HG02678 (cell line): ENCODE results near the gene HSD17B12.
"Not testable (repeated sequence)": the region's sequence is repeated elsewhere in the genome, so short reads cannot be mapped to it uniquely, and the experiment has no call there.

Experiments
- ATAC-seq: cut with Tn5 transposase; IDR thresholded peaks from one replicate; pipeline ENCODE4 v1.9.1; 2021; ENCODE audit warnings: mild to moderate bottlenecking, moderate library complexity; ENCODE audit not compliant: unreplicated experiment

The HSD17B12 gene

DNA sequence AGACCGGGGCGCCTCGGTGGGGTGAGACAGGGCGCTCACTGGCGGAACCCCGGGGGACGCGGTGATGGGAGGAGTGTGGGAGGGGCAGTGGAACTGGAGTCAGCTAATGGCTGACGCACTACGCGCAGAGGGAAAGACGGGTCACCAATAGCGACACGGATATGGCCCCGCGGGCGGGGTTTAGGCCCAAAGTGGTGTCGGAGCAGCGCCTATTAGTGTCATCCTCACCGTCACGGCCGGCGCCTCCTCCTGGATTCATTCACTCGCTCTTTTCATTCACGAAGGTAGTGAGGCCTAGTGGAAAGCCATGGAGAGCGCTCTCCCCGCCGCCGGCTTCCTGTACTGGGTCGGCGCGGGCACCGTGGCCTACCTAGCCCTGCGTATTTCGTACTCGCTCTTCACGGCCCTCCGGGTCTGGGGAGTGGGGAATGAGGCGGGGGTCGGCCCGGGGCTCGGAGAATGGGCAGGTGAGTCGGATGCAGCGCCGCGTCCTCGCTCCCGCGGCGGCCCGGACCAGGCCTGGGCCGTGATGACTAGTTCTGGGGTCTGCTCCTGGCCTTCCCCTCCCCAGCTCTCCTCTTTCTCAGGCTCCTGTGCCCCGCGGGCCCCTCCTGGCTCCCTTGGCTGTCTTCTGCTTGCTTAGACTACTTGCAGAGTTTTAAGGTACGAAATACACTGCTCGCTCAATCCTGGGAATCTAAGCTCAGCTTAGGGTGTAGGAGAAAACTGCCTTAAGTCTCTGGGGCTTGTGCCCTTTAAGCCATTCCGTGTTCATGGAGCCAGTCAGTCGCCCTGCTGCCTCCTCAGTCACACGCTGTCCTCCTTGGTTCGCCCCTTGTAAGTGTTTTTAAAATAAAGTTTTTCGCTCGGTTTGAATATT lies at the start of gene HSD17B12:
Gene HSD17B12, plus strand, starts transcription at position 218 of the 880 bp plus-strand sequence. Its CDS starts 90 bp downstream, at position 308.
- peak; percentile 98 for ATAC-seq

- ATAC-seq: no peak
Measured at GRCh38 chr11:43631732-43632131, 48.8 kb upstream of the HSD17B12 start.

- ATAC-seq: no peak
Measured at GRCh38 chr11:43632181-43632580, 48.4 kb upstream of the HSD17B12 start.

DNA sequence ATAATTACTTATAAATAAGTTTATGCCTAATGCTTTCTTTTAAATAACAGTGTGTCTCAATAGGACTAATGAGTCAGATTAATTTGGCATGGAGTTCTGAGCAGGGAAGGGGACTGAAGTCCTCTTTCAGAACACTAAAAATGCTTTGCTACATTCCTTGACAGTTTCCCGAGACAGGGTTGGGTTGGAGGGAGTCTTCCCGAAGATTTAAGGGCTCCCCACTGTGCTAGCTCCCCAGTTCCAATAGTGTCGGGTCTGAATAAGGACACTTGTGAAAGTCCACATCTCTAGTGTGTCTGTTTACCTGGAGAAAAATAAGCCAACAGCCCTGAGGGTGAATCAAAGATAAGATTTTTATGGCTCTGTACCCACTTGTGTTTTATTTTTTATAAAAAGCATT lies 41.8 kb upstream of the HSD17B12 start:
- ATAC-seq: no peak

DNA sequence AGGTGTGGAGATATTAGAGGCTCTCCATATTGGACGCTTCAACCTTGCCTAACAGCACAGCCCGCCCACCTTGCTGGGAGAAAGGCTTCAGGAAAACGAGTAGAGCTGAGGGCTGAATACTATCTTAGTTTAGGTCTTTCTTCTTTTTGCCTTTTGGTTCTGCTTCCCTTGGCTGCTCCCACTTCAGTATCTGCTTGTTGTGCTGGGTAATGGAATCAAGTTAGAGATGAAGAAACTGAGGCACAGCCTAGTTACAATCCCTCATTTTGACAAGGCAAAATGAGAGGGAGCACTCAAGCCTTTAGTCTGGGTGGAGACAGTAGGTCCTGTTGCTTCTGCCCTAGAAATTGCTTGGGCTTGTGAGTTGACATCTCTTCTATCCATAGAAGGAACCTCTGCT lies 41.3 kb upstream of the HSD17B12 start:
- ATAC-seq: no peak

GRCh38 chr11:43639920-43640319 lies 40.6 kb upstream of the HSD17B12 start:
- no peak for ATAC-seq

DNA sequence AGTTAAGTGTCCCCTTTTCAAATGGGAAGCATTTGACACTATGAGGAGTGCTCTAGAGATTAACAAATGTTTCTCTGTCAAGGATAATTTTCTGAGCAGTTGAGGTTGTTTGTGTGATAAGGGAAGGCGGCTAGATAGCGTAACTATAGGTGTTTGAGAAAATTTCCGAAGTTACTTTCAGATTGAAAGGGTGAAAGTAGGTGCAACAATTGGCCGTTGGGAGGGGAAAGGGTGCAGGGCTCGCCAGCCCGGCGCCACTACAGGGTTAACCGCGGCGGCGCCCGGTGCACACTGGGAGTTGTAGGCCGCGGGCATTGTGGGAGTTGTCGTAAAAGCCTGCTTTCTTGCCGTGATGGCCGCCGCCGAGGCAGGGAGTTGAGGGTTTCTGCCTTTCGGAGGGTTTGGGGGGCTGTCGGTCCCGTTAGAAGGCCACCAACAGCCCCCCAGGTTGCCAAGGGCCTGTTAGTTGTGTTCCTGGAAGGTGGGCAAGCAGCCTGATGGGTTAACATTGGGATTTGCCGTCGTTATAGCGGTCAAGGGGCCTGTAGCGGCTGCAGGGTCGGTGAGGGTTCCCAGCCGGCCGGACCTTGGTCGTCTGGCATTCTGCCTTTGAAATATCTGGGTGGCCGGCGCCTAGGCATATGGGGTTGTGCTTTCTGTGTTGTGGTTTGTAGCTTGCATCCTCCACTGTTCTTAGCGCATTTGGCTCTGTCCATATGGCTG lies 36.5 kb upstream of the HSD17B12 start:
- peak; percentile 100 for ATAC-seq

- no peak for ATAC-seq
Measured at GRCh38 chr11:43644621-43645299, 35.8 kb upstream of the HSD17B12 start.

DNA sequence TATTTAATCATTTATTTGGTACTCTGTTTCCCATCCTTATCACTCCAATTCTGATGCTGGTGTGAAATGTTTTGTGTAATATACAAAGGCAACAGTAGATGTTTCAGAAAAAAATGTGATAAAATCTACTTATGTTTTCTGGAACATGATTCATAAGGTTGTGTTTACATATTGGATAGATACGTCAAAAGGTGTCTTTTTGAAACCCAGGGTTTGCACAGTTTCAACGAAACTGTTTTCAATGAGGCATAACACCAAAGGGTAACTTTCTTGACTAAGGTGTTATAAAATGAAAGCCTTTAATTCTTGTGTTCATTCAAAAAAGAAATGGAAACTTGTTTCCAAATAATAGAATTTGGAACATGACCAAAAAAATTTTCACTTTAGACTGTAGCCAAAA lies 33.8 kb upstream of the HSD17B12 start:
- ATAC-seq: no peak

GRCh38 chr11:43648888-43649287 lies 31.6 kb upstream of the HSD17B12 start:
- ATAC-seq: no peak

- ATAC-seq: no peak
Measured at GRCh38 chr11:43649501-43649900, 31.0 kb upstream of the HSD17B12 start.

GRCh38 chr11:43649921-43650320 lies 30.6 kb upstream of the HSD17B12 start:
- no peak for ATAC-seq

DNA sequence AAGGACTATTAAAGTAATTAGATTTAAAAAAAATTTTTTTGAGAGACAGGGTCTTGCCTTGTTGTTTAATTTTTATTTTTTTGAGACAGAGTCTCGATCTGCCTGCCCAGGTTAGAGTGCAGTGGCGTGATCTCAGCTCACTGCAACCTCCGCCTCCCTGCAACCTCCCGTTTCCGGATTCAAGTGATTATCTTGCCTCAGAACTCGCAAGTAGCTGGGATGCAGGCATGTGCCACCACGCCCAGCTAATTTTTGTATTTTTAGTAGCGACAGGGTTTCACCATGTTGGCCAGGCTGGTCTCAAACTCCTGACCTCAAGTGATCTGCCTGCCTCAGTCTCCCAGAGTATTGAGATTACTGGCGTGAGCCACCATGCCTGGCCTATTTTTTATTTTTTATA lies 17.5 kb upstream of the HSD17B12 start:
- not testable (repeated sequence) for ATAC-seq

DNA sequence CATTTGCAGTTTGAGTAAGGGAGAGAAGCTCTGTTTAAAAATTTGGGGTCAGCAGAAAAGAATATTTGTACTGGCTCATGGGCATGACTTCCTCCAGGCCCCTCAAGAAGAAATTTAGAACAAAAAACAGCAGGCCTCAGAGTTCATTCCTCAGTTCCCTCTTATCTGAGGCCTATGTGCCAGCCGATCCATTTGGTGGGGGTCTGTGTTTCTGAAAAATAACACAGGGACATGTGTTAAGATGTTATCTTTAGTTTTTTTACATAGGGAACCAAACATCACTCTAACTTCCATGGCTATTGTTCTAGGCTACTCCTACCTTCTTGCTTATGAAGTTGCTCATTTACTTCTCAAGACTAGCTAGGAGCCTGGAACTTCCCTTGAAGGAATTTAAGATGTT lies 16.2 kb upstream of the HSD17B12 start:
- ATAC-seq: no peak

DNA sequence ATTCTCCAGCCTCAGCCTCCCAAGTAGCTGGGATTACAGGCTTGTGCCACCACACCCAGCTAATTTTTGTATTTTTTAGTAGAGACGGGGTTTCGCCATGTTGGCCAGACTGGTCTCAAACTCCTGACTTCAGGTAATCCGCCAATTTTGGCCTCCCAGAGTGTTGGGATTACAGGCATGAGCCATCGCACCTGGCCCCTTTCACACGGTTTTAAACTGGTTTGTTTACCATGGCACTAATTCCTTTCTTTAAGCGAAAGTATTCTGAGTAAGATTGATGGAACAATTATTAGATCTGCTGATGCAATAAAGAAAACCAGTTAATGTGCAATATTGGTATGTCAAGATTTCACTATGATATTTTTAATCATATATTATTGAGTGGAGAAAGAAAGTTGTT lies 9.3 kb upstream of the HSD17B12 start:
- not testable (repeated sequence) for ATAC-seq

DNA sequence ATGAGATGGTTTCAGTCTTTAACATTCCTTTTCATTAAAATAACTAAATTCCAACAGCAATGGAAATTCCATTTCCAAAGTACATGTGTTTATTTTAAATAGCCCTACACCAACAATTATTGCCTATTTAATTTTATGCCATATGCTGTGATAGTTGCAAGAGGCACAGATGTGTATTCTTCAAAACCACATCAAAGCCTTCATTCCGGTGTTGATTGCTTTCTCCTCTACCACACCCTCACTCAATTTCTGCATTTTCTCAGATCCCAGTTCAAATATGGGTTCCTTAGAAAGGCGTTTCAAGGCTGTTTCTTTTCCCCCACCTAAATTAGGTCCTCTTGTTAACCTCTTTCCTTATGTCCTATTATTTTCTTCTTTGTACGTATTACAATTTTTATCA lies 6.0 kb upstream of the HSD17B12 start:
- ATAC-seq: no peak

GRCh38 chr11:43676933-43677332 lies 3.6 kb upstream of the HSD17B12 start:
- no peak for ATAC-seq

- no peak for ATAC-seq
Measured at GRCh38 chr11:43681401-43681942, 934 bp downstream of the HSD17B12 start.

DNA sequence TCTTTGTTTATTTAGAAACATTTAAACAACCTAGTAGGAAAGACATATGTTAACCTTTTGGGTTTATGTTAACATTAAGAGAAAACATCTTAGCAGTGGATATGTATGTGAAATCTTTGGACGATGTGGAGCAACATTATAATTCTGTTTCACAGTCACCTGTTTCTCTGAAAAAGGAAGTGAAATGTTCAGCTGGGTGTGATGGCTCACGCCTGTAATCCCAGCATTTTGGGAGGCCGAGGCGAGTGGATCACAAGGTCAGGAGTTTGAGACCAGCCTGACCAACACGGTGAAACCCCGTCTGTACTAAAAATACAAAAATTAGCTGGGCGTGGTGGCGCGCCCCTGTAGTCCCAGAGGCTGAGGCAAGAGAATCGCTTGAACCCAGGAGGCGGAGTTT lies 1.5 kb downstream of the HSD17B12 start:
- not testable (repeated sequence) for ATAC-seq

DNA sequence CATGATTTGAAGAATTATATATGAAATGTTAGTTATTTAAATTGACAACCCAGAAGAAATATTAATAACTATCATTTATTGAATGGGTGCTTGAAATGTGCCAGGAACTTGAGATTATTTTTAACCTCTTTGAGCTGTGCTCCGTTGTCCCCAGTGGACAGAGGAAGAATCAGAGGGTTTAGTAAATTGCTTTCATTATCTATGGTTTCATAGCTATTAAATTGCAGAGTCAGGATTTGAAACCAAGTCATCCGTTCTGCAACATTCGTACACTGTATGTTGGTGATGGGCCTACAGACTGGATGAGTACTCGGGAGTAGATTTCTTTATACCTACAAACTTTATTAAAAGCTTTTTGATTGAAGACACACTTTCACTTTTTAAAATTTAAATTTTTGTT lies 4.9 kb downstream of the HSD17B12 start:
- no peak for ATAC-seq

DNA sequence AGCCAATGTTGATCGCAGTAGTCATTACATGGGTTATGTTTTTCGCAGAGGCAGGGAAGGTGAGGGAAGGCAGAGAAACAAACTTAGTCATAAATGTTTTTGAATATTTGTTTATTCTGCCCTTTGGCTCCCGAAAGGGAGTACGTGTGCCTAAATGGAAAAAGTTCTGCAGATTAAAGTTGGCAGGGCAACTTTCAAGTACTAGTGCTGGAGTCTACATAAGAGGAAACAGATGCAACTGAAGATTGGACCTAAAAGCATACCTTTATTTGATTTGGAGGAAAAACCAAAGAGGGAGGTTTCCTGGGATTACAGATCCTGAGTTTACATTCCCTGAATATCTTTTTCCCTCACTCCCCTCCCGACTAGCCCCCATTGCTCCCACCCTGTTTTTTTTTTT lies 5.7 kb downstream of the HSD17B12 start:
- ATAC-seq: no peak
